Uterus (tissue), 4 donors: ENCODE results near the gene FHAD1. TPM values are rescaled to one million over a fixed set of nuclear protein-coding genes. Genes with fewer than 3 reads are reported as not detected.

Experiments used
- DNase-seq, 2 donors: peaks; one replicate each; pipeline ENCODE4 v3.0.0-alpha.2; 2019 to 2020
- H3K27ac ChIP-seq, 2 donors: fragments of 200-600 bp; sonication (generic); 1 replicate in 1 of 2; 2 replicates in 1 of 2; pipeline ENCODE4 v1.5.1; 2016 to 2018
- H3K27me3 ChIP-seq, 2 donors: fragments of 200-600 bp; sonication (generic); one replicate each; pipeline ENCODE4 v1.5.1; 2018 to 2019; ENCODE audit warnings: control low read depth in 1 of 2
- H3K36me3 ChIP-seq, 2 donors: fragments of 200-600 bp; sonication (generic); one replicate each; pipeline ENCODE4 v1.5.1; 2019; ENCODE audit warnings: control low read depth in 1 of 2
- H3K4me1 ChIP-seq, 2 donors: fragments of 200-600 bp; sonication (generic); one replicate each; pipeline ENCODE4 v1.5.1; 2018 to 2019; ENCODE audit warnings: control low read depth in 1 of 2
- H3K4me3 ChIP-seq, 2 donors: fragments of 200-600 bp; sonication (generic); 1 replicate in 1 of 2; 2 replicates in 1 of 2; pipeline ENCODE4 v1.5.1; 2018 to 2019; ENCODE audit warnings: mild to moderate bottlenecking in 1 of 2
- H3K9me3 ChIP-seq, 2 donors: fragments of 200-600 bp; sonication (generic); one replicate each; pipeline ENCODE4 v1.5.1; 2019; ENCODE audit warnings: control low read depth in 1 of 2
- POLR2A ChIP-seq, 2 donors: fragments of 450-650 bp; IDR thresholded peaks; one replicate each; pipeline ENCODE4 v1.6.1; 2016; ENCODE audit warnings: antibody characterized with exemption in 2 of 2, mild to moderate bottlenecking in 1 of 2, moderate library complexity in 1 of 2
- intact Hi-C: fragments of 100-400 bp; cut with DNase I; formaldehyde crosslinking; loops from one replicate; pipeline ENCODE4 v1.15.1; 2023; ENCODE audit warnings: low total_unique reads
- total RNA-seq, 4 donors: library from RNA; depleted of rRNA in 3 of 4; stranded (reverse); fragments of >200 nt in 3 of 4; gene quantifications; one replicate each; pipeline versions ENCODE4 v1.1.0 to v1.2.4, GENCODE V29; 2014 to 2023
- TF ChIP-seq, protein P1 (sequence below), 4 experiments: fragments of 200-600 bp in 2 of 4; fragments of 450-650 bp in 2 of 4; sonication (generic) in 2 of 4; IDR thresholded peaks; one replicate each; pipeline ENCODE4 v1.5.1; 2016 to 2019; ENCODE audit warnings: antibody characterized with exemption in 4 of 4, mild to moderate bottlenecking in 2 of 4, moderate library complexity in 1 of 4
- donor health status: DM: yes; HTN: yes; CAD: no.

FHAD1 gene
- total RNA-seq, 4 donors from 2014 or later = 1.1 to 4.1 TPM; not detected in 2

DNA sequence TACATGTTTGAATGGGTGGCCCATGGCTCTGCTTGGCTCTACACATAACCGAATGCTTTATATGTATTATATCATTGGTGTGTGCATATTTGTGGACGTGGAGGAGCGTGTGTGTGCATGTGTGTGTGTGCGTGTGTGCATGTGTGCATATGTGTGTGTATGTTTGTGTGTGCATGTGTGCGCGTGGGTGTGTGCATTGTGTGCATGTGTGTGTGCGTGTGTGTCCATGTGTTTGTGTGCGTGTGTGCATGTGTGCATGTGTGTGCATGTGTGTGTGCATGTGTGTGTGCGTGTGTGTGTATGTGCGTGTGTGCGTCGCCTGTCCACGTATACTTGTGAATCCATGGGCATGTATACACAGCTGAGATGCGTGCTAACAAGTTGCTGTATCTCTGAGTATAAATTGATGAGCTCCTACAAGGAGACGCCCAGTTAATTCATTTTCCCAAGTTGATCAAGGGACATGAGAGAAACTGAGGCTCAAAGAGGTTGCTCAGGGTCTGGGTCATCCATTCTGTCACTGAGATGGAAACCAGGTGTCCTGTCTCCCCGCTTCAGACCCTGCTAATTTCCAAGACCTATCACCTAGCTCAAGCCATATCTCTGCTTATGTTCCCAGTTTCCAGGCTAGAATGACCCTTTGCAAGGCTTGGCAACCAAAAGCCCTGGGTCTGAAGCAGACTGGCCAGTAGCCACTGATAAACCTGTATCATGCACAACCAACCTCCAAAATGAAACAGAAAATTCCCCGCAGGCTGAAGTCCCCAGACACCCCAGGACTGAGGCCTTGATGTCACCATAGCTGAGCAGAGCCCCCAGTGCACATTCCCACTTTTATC is 188.4 kb downstream of the FHAD1 start:
- no peak for DNase-seq
- intact Hi-C loops = no loop called here
- Histone ChIP-seq H3K4me3 (no peak overlapping the region), H3K9me3 (no peaks in the 10 kb centered on the region), H3K27ac (no peak overlapping the region), H3K4me1 (no peaks in the 10 kb centered on the region), H3K27me3 (no peaks in the 10 kb centered on the region), H3K36me3 (no peaks in the 10 kb centered on the region)
- TF ChIP-seq, protein P1, sequence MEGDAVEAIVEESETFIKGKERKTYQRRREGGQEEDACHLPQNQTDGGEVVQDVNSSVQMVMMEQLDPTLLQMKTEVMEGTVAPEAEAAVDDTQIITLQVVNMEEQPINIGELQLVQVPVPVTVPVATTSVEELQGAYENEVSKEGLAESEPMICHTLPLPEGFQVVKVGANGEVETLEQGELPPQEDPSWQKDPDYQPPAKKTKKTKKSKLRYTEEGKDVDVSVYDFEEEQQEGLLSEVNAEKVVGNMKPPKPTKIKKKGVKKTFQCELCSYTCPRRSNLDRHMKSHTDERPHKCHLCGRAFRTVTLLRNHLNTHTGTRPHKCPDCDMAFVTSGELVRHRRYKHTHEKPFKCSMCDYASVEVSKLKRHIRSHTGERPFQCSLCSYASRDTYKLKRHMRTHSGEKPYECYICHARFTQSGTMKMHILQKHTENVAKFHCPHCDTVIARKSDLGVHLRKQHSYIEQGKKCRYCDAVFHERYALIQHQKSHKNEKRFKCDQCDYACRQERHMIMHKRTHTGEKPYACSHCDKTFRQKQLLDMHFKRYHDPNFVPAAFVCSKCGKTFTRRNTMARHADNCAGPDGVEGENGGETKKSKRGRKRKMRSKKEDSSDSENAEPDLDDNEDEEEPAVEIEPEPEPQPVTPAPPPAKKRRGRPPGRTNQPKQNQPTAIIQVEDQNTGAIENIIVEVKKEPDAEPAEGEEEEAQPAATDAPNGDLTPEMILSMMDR (IDR thresholded peaks at IDR 0.05) = no peak
- TF ChIP-seq POLR2A (IDR thresholded peaks at IDR 0.05) = no peak

DNA sequence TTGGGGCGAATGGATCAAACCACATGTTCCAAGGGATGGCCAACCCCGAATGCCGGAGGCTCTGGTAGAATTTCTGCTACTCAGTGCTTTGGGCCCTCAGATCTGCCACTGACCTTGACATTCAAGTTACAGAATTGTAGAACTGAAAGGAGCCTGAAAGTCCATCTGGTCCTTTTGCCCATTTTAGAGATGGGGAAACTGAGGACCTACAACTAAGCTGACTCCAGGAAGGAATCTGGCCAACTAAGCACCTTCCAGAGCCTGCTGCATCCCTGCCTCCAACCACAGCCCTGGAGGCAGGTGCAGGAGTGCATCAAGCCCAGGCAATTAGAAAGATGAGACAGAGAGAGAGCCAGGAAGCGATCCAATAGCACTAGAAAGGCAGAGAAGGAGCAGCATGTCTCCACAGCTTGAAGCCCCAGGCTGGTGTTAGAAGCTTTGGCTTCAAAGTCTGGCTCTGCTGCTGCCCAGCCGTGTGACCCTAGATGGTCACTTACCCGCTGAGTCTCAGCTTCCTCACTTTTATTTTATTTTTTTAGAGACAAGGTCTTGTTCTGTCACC is 189.9 kb downstream of the FHAD1 start:
- no peak for TF ChIP-seq POLR2A (IDR thresholded peaks at IDR 0.05)
- TF ChIP-seq, protein P1 (IDR thresholded peaks at IDR 0.05) = no peak
- Histone ChIP-seq H3K4me3 (no peak overlapping the region), H3K36me3 (no peaks in the 10 kb centered on the region), H3K9me3 (no peaks in the 10 kb centered on the region), H3K27me3 (no peaks in the 10 kb centered on the region), H3K27ac (no peak overlapping the region), H3K4me1 (no peaks in the 10 kb centered on the region)
- intact Hi-C loops = no loop called here
- DNase-seq = no peak

GRCh38 chr1:15439325-15439724 is 192.3 kb downstream of the FHAD1 start:
- DNase-seq = no peak
- no peaks in the 10 kb centered on the region for H3K36me3 ChIP-seq
- no peaks in the 10 kb centered on the region for H3K9me3 ChIP-seq
- no peaks in the 10 kb centered on the region for H3K27me3 ChIP-seq
- H3K27ac ChIP-seq = no peak overlapping the region
- H3K4me3 ChIP-seq = no peak overlapping the region
- H3K4me1 ChIP-seq = no peaks in the 10 kb centered on the region
- no peak for TF ChIP-seq POLR2A (IDR thresholded peaks at IDR 0.05)
- TF ChIP-seq, protein P1 (IDR thresholded peaks at IDR 0.05) = no peak
- intact Hi-C loops = no loop called here

- intact Hi-C loops = no loop called here
- DNase-seq = no peak
- Histone ChIP-seq H3K27me3 (no peaks in the 10 kb centered on the region), H3K4me3 (no peak overlapping the region), H3K4me1 (no peaks in the 10 kb centered on the region), H3K27ac (no peak overlapping the region), H3K36me3 (no peaks in the 10 kb centered on the region), H3K9me3 (no peaks in the 10 kb centered on the region)
- TF ChIP-seq, protein P1 (IDR thresholded peaks at IDR 0.05) = no peak
- no peak for TF ChIP-seq POLR2A (IDR thresholded peaks at IDR 0.05)
These were observed 193.3 kb downstream of the FHAD1 start for GRCh38 chr1:15440357-15440756.

DNA sequence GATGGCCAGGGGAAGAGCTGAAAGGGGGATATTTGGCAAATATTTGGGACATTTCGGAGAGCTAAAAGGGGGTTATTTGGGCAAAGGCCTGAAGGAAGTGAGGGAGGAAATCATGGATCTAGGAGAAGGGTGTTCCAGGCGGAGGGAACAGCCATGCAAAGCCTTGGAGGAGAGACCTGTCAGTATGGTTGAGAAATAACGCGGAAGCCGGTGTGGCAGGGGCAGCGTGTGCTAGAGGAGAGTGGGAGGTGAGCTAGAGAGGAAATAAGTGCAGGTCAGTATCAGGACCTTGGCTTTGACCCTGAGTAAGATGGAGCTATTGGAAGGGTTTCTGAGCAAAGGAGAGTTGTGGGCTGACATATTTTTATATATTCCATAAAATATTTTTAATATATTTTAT is 194.2 kb downstream of the FHAD1 start:
- TF ChIP-seq POLR2A (IDR thresholded peaks at IDR 0.05) = no peak
- TF ChIP-seq, protein P1 (IDR thresholded peaks at IDR 0.05) = no peak
- no peaks in the 10 kb centered on the region for H3K27me3 ChIP-seq
- no peaks in the 10 kb centered on the region for H3K9me3 ChIP-seq
- H3K36me3 ChIP-seq = no peaks in the 10 kb centered on the region
- intact Hi-C loops = no loop called here
- no peak overlapping the region for H3K4me3 ChIP-seq
- H3K27ac ChIP-seq = no peak overlapping the region
- no peak for DNase-seq
- no peaks in the 10 kb centered on the region for H3K4me1 ChIP-seq
